Endothelial cell of umbilical vein (primary cell): ENCODE results near the gene CNTN6.

Source experiments
- CTCF ChIP-seq, 2 donors: IDR thresholded peaks; 1 replicate in 1 of 2; 2 replicates in 1 of 2; pipeline ENCODE4 v1.5.1; 2011; ENCODE audit warnings: low read length in 2 of 2, mild to moderate bottlenecking in 2 of 2, moderate library complexity in 2 of 2, control low read depth in 1 of 2, inconsistent platforms in 1 of 2, low read depth in 1 of 2; ENCODE audit not compliant: insufficient read depth in 1 of 2; ENCODE audit errors: extremely low read depth in 1 of 2
- EZH2 ChIP-seq: IDR thresholded peaks from 2 replicates; pipeline ENCODE4 v1.6.1; 2012; ENCODE audit warnings: borderline replicate concordance, low read depth, mild to moderate bottlenecking, moderate library complexity, low read length, inconsistent platforms; ENCODE audit not compliant: severe bottlenecking
- GATA2 ChIP-seq: IDR thresholded peaks from 2 replicates; pipeline ENCODE4 v1.7.0; 2011; ENCODE audit warnings: low read depth, mild to moderate bottlenecking, moderate library complexity, mixed read lengths, low read length; ENCODE audit not compliant: insufficient read length, insufficient read depth
- MAX ChIP-seq: IDR thresholded peaks from 2 replicates; pipeline ENCODE4 v1.6.1; 2011; ENCODE audit not compliant: insufficient read depth, insufficient read length
- MYC ChIP-seq: IDR thresholded peaks from one replicate; pipeline ENCODE4 v1.6.1; 2011; ENCODE audit warnings: mild to moderate bottlenecking, low read depth, low read length
- POLR2A ChIP-seq: IDR thresholded peaks from 2 replicates; pipeline ENCODE4 v1.6.1; 2012; ENCODE audit warnings: low read depth, mild to moderate bottlenecking, control low read depth, low read length
- POLR2AphosphoS5 ChIP-seq: IDR thresholded peaks from 2 replicates; pipeline ENCODE4 v1.6.1; 2012; ENCODE audit warnings: low read depth, mild to moderate bottlenecking, control low read depth, low read length, moderate library complexity; ENCODE audit not compliant: insufficient read depth

GRCh38 chr3:1138036-1138435 lies 45.2 kb downstream of the CNTN6 start:
- TF ChIP-seq CTCF (IDR thresholded peaks at IDR 0.05; ENCODE audit: extremely low read depth in 1 of 2, insufficient read depth in 1 of 2, low read depth in 1 of 2, low read length in 2 of 2) (no peak), MAX (no peak), EZH2 (no peak), POLR2A (no peak), POLR2AphosphoS5 (no peak), MYC (no peak), GATA2 (no peak)
